Transverse colon (tissue), 4 donors: Measurements from ENCODE around the gene CYP17A1. TPM values are rescaled to one million over a fixed set of nuclear protein-coding genes. Genes with fewer than 3 reads are reported as not detected.
"Not testable (repeated sequence)": the region's sequence is repeated elsewhere in the genome, so short reads cannot be mapped to it uniquely, and the experiment has no call there.

ENCODE experiments used
- DNase-seq: peaks from one replicate; pipeline ENCODE4 v3.0.0-alpha.2; 2019
- H3K27ac ChIP-seq, 4 donors: fragments of 200-600 bp; sonication (generic); 2 replicates each; pipeline ENCODE4 v1.5.1; 2016 to 2018; ENCODE audit warnings: inconsistent platforms in 4 of 4
- H3K27me3 ChIP-seq: fragments of 200-600 bp; sonication (generic); 2 replicates; pipeline ENCODE4 v1.5.1; 2017; ENCODE audit warnings: inconsistent platforms
- H3K36me3 ChIP-seq, 4 donors: fragments of 200-600 bp; sonication (generic); 2 replicates each; pipeline ENCODE4 v1.5.1; 2017 to 2019; ENCODE audit warnings: inconsistent platforms in 4 of 4
- H3K4me1 ChIP-seq, 4 donors: fragments of 200-600 bp; sonication (generic); 2 replicates each; pipeline ENCODE4 v1.5.1; 2017 to 2020; ENCODE audit warnings: inconsistent platforms in 4 of 4
- H3K4me3 ChIP-seq, 4 donors: fragments of 200-600 bp; sonication (generic); 1 replicate in 1 of 4; 2 replicates in 3 of 4; pipeline versions ENCODE4 v1.5.1 to v1.6.1; 2017 to 2019; ENCODE audit warnings: inconsistent platforms in 4 of 4
- H3K9me3 ChIP-seq, 2 donors: fragments of 200-600 bp; sonication (generic); 2 replicates each; pipeline ENCODE4 v1.5.1; 2017 to 2019; ENCODE audit warnings: inconsistent platforms in 2 of 2
- CTCF ChIP-seq, 5 experiments: fragments of 200-600 bp in 3 of 5; fragments of 450-650 bp in 2 of 5; sonication (generic) in 3 of 5; IDR thresholded peaks; 1 replicate in 2 of 5; 2 replicates in 3 of 5; pipeline ENCODE4 v1.5.1; 2016 to 2017; ENCODE audit warnings: antibody characterized with exemption in 5 of 5, inconsistent platforms in 3 of 5, mild to moderate bottlenecking in 2 of 5, moderate library complexity in 1 of 5
- EP300 ChIP-seq: sonication (generic); formaldehyde crosslinking; IDR thresholded peaks from one replicate; pipeline ENCODE4 v1.6.1; 2017; ENCODE audit warnings: antibody characterized with exemption, low read depth
- POLR2A ChIP-seq: fragments of 450-650 bp; IDR thresholded peaks from one replicate; pipeline ENCODE4 v1.6.1; 2016; ENCODE audit warnings: antibody characterized with exemption, mild to moderate bottlenecking, moderate library complexity
- POLR2AphosphoS5 ChIP-seq, 3 donors: sonication (generic); formaldehyde crosslinking; IDR thresholded peaks; one replicate each; pipeline ENCODE4 v1.6.1; 2016; ENCODE audit warnings: antibody characterized with exemption in 3 of 3
- WGBS, 2 donors: methylation state at CpG; one replicate each; pipeline ENCODE4 v1.1.5; 2018; ENCODE audit warnings: low coverage in 1 of 2; 5-methylcytosine and 5-hydroxymethylcytosine counted together
- in situ Hi-C, 4 donors: fragments of 200-750 bp; cut with MboI; loops; one replicate each; pipeline versions ENCODE4 v1.15.0 to v1.15.1; 2017; ENCODE audit warnings: low sequenced_read_pairs in 3 of 4, low pct_ligation_motif_present in 1 of 4, low pct_unique_long_range_greater_than_20kb in 1 of 4
- intact Hi-C: fragments of 100-400 bp; cut with DNase I; formaldehyde crosslinking; loops from one replicate; pipeline ENCODE4 v1.15.1; 2023; ENCODE audit warnings: low total_unique reads
- total RNA-seq, 4 donors: library from RNA; depleted of rRNA; stranded (reverse); fragments of >200 nt; gene quantifications; one replicate each; pipeline ENCODE4 v1.1.0, GENCODE V29; 2016

The CYP17A1 gene
- total RNA-seq, 4 donors from 2014 or later: 13.3 TPM; not detected in 3

- Histone ChIP-seq H3K36me3 (peaks cover 0 to 23% (median 8%) of the 10 kb centered on the region in 4 donors), H3K27me3 (no peaks in the 10 kb centered on the region), H3K4me1 (peaks cover 0 to 11% (median 5%) of the 10 kb centered on the region in 4 donors), H3K27ac (no peak overlapping the region), H3K4me3 (no peak overlapping the region), H3K9me3 (no peaks in the 10 kb centered on the region)
- in situ Hi-C loops: no loop called here
- no peak for DNase-seq
- intact Hi-C loops: no loop called here
- WGBS, 2 donors: 93 to 100% methylated on average over 3 of the region's 3 CpGs
- no peak for TF ChIP-seq POLR2AphosphoS5 (IDR thresholded peaks at IDR 0.05)
- TF ChIP-seq POLR2A: no peak
- TF ChIP-seq EP300: no peak
- TF ChIP-seq CTCF (IDR thresholded peaks at IDR 0.05): no peak
Measured at GRCh38 chr10:102865620-102866019, 28.4 kb upstream of the CYP17A1 start.

- H3K27me3 ChIP-seq: no peaks in the 10 kb centered on the region
- peaks cover 0 to 23% (median 8%) of the 10 kb centered on the region in 4 donors for H3K36me3 ChIP-seq
- intact Hi-C loops: no loop called here
- H3K9me3 ChIP-seq: no peaks in the 10 kb centered on the region
- 82 to 100% methylated on average over 2 of the region's 2 CpGs for WGBS, 2 donors
- H3K4me3 ChIP-seq: no peak overlapping the region
- DNase-seq: no peak
- in situ Hi-C loops: no loop called here
- TF ChIP-seq CTCF (IDR thresholded peaks at IDR 0.05) (no peak), POLR2A (no peak), POLR2AphosphoS5 (IDR thresholded peaks at IDR 0.05) (no peak), EP300 (no peak)
- H3K27ac ChIP-seq: no peak overlapping the region
- H3K4me1 ChIP-seq: no peaks in the 10 kb centered on the region
Measured at GRCh38 chr10:102863660-102864059, 26.4 kb upstream of the CYP17A1 start.

- no peak for TF ChIP-seq CTCF (IDR thresholded peaks at IDR 0.05)
- TF ChIP-seq POLR2A: no peak
- no peak for TF ChIP-seq POLR2AphosphoS5 (IDR thresholded peaks at IDR 0.05)
- no peak for TF ChIP-seq EP300
- in situ Hi-C loops: no loop called here
Measured at GRCh38 chr10:102859911-102860310, 22.7 kb upstream of the CYP17A1 start.

GRCh38 chr10:102856758-102857424, 19.7 kb upstream of the CYP17A1 start:
- intact Hi-C loops (no loop called here), in situ Hi-C loops (no loop called here)
- H3K4me3 ChIP-seq: no peak overlapping the region
- 91 to 100% methylated on average over 1 to 3 of the region's 3 CpGs for WGBS, 2 donors
- H3K36me3 ChIP-seq: peaks cover 0 to under 1% (median 0%) of the 10 kb centered on the region in 4 donors
- H3K27ac ChIP-seq: no peak overlapping the region
- peaks cover 0 to 15% (median 6%) of the 10 kb centered on the region in 4 donors for H3K4me1 ChIP-seq
- H3K9me3 ChIP-seq: no peaks in the 10 kb centered on the region
- TF ChIP-seq POLR2AphosphoS5 (IDR thresholded peaks at IDR 0.05): no peak
- TF ChIP-seq EP300: no peak
- no peak for TF ChIP-seq POLR2A
- no peak for TF ChIP-seq CTCF (IDR thresholded peaks at IDR 0.05)
- no peaks in the 10 kb centered on the region for H3K27me3 ChIP-seq
- DNase-seq: no peak

More at GRCh38 chr10:102859911-102860310, 22.7 kb upstream of the CYP17A1 start:
- no peaks in the 10 kb centered on the region for H3K27me3 ChIP-seq
- no peak overlapping the region for H3K4me3 ChIP-seq
- H3K9me3 ChIP-seq: no peaks in the 10 kb centered on the region
- 60 to 94% methylated on average over 1 to 2 of the region's 2 CpGs for WGBS, 2 donors
- intact Hi-C loops: no loop called here
- H3K27ac ChIP-seq: no peak overlapping the region
- H3K36me3 ChIP-seq: peaks cover 0 to 23% (median 8%) of the 10 kb centered on the region in 4 donors
- no peak for DNase-seq
- H3K4me1 ChIP-seq: peaks cover 0 to 8% (median 2%) of the 10 kb centered on the region in 4 donors

GRCh38 chr10:102855731-102856436, 18.7 kb upstream of the CYP17A1 start:
- intact Hi-C loops, in situ Hi-C loops, H3K4me3 ChIP-seq, H3K9me3 ChIP-seq, H3K27me3 ChIP-seq, DNase-seq, H3K36me3 ChIP-seq: not testable (repeated sequence)
- Histone ChIP-seq H3K4me1 (peaks cover 0 to 15% (median 6%) of the 10 kb centered on the region in 4 donors), H3K27ac (peak overlapping the region; percentile 10 to 58 (median 25))
- 77 to 93% methylated on average over 3 to 11 of the region's 11 CpGs for WGBS, 2 donors

GRCh38 chr10:102853237-102853636, 16.0 kb upstream of the CYP17A1 start:
- intact Hi-C loops, H3K36me3 ChIP-seq, in situ Hi-C loops, DNase-seq, H3K4me3 ChIP-seq, H3K9me3 ChIP-seq, H3K27me3 ChIP-seq: not testable (repeated sequence)
- H3K27ac ChIP-seq: peak overlapping the region in 1 of 4 donors; percentile 91
- WGBS, 2 donors: 87 to 93% methylated on average over 3 to 7 of the region's 7 CpGs
- peaks cover 0 to 15% (median 6%) of the 10 kb centered on the region in 4 donors for H3K4me1 ChIP-seq
